SK-N-MC (cell line): Measurements from ENCODE around the gene MSL3B.

Experiments
- EZH2 ChIP-seq: fragments of 200-600 bp; sonication (generic); IDR thresholded peaks from one replicate; pipeline ENCODE4 v1.6.1; 2017; ENCODE audit warnings: antibody characterized with exemption
- FOXP2 ChIP-seq: optimal IDR thresholded peaks from 2 replicates; pipeline ENCODE3; 2011; ENCODE audit warnings: mild to moderate bottlenecking, moderate library complexity; ENCODE audit not compliant: insufficient read depth; ENCODE audit errors: extremely low read length, control extremely low read depth
- POLR2AphosphoS5 ChIP-seq: IDR thresholded peaks from 2 replicates; pipeline ENCODE4 v1.6.1; 2012; ENCODE audit warnings: mild to moderate bottlenecking, low read depth, low read length, borderline replicate concordance

DNA sequence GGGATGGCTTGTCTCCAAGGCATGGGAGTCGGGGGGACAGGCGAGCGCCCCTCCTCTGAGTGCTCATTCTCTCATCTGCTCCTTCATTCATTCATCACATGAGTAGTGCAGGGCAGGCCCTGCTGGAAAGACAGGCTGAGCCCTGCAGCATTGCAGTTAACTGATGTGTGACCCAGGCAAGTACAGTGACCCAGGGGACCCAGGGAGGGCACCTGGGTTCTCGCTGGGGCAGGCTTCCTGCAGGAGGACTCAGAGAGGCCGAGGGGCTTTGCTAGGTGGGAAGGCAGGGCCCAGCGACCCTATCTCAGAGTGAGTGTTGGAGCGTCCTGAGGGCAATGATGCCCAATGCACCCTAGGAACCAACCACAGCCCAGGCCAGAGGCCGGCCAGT, 44.5 kb downstream of the MSL3B start:
- TF ChIP-seq EZH2: no peak
- no peak for TF ChIP-seq POLR2AphosphoS5
- no peak for TF ChIP-seq FOXP2
